AG09319 (cell line): ENCODE data around the gene TULP4.

Experiments
- DNase-seq: peaks from one replicate; pipeline ENCODE4 v3.0.0-alpha.2; 2010; ENCODE audit warnings: low read depth; ENCODE audit errors: extremely low read depth
- CTCF ChIP-seq: IDR thresholded peaks from 2 replicates; pipeline ENCODE4 v1.5.1; 2011; ENCODE audit warnings: low read depth, mild to moderate bottlenecking, inconsistent platforms, low read length, moderate library complexity

Gene TULP4

GRCh38 chr6:158411998-158412397 is 99.7 kb downstream of the TULP4 start:
- TF ChIP-seq CTCF = no peak

GRCh38 chr6:158413028-158413427 is 100.8 kb downstream of the TULP4 start:
- no peak for DNase-seq
- no peak for TF ChIP-seq CTCF

More at GRCh38 chr6:158411998-158412397, 99.7 kb downstream of the TULP4 start:
- no peak for DNase-seq

GRCh38 chr6:158413814-158414565 is 101.7 kb downstream of the TULP4 start:
- no peak for TF ChIP-seq CTCF
- no peak for DNase-seq

GRCh38 chr6:158414851-158415262 is 102.6 kb downstream of the TULP4 start:
- no peak for DNase-seq
- no peak for TF ChIP-seq CTCF

GRCh38 chr6:158415666-158416065 is 103.4 kb downstream of the TULP4 start:
- TF ChIP-seq CTCF = no peak
- DNase-seq = no peak

- TF ChIP-seq CTCF = no peak; the same call in 1 of the 2 replicates
Observed at GRCh38 chr6:158416883-158417759, 104.9 kb downstream of the TULP4 start.

GRCh38 chr6:158417760-158418098 is 105.5 kb downstream of the TULP4 start:
- peak; percentile 76 for DNase-seq
- TF ChIP-seq CTCF = no peak

More at GRCh38 chr6:158416883-158417759, 104.9 kb downstream of the TULP4 start:
- no peak for DNase-seq
